K562 (cell line): ENCODE results near the gene SEC31A. TPM values are rescaled to one million over a fixed set of nuclear protein-coding genes. Genes with fewer than 3 reads are reported as not detected.

Source experiments
- ATAC-seq: fragments of 200-7000 bp; cut with Tn5 transposase; 3 replicates; pipeline ENCODE4 v1.9.1; 2020; ENCODE audit warnings: moderate library complexity
- BruUV-seq: library from RNA; stranded (reverse); fragments of 400-500 nt; replicated peaks from 2 replicates; lab custom pipeline; 2021; lab: Mats Ljungman, UMichigan
- CTCF ChIA-PET: fragments of 300-600 bp; formaldehyde crosslinking; extraction: SDS; loops from one replicate; lab custom pipeline; 2021; ENCODE audit warnings: low intra/inter-chr PET ratio; lab: Yijun Ruan, JAX
- POLR2A ChIA-PET: fragments of 300-600, 350-650 bp; sonication (Branson Sonifier 250); formaldehyde crosslinking; extraction: SDS; loops from one replicate; lab custom pipeline; 2021; ENCODE audit warnings: antibody characterized with exemption, inconsistent platforms; lab: Yijun Ruan, JAX
- DNase-seq, 4 experiments: peaks; one replicate each; pipeline versions ENCODE4 v3.0.0 to v3.0.0-alpha.2; 2011 to 2018; ENCODE audit warnings: low spot score in 3 of 4, mixed read lengths in 3 of 4; ENCODE audit errors: extremely low read depth in 1 of 4
- FAIRE-seq: peaks from 2 replicates; lab custom pipeline; 2011; peaks lifted over from hg19 to GRCh38; lab: Jason Lieb, UNC
- H2AFZ ChIP-seq: 2 replicates; pipeline ENCODE4 v1.6.0; 2011; ENCODE audit warnings: low read depth, low read length, control low read depth, inconsistent platforms
- H3K27ac ChIP-seq: fragments of 200-600 bp; 3 replicates; pipeline ENCODE4 v1.8.0; 2011; ENCODE audit warnings: low read depth, mild to moderate bottlenecking, control low read depth, inconsistent platforms, low read length, moderate library complexity, mixed read lengths; ENCODE audit errors: extremely low read depth
- H3K27me3 ChIP-seq, 2 experiments: fragments of 300-600 bp in 1 of 2; 2 replicates in 1 of 2; 3 replicates in 1 of 2; pipeline versions ENCODE4 v1.6.0 to v1.8.0; 2011; ENCODE audit warnings: inconsistent platforms in 2 of 2, low read length in 2 of 2, mild to moderate bottlenecking in 1 of 2, mixed read lengths in 1 of 2, moderate library complexity in 1 of 2; ENCODE audit not compliant: control insufficient read depth in 2 of 2, insufficient read depth in 2 of 2
- H3K36me3 ChIP-seq: fragments of 300-600 bp; 3 replicates; pipeline ENCODE4 v1.8.0; 2011; ENCODE audit warnings: mild to moderate bottlenecking, low read length, inconsistent platforms; ENCODE audit not compliant: control insufficient read depth, insufficient read depth
- H3K4me1 ChIP-seq, 2 experiments: fragments of 200-600 bp in 1 of 2; replicated peaks in 1 of 2; 2 replicates in 1 of 2; 3 replicates in 1 of 2; pipeline versions ENCODE4 v1.5.1 to v1.8.0; 2011; ENCODE audit warnings: inconsistent platforms in 2 of 2, low read length in 2 of 2, mild to moderate bottlenecking in 1 of 2, mixed read lengths in 1 of 2, moderate library complexity in 1 of 2; ENCODE audit not compliant: control insufficient read depth in 2 of 2, insufficient read depth in 2 of 2
- H3K4me2 ChIP-seq: 2 replicates; pipeline ENCODE4 v1.6.1; 2011; ENCODE audit warnings: low read length, control low read depth, inconsistent platforms, mixed read lengths; ENCODE audit not compliant: insufficient read depth
- H3K4me3 ChIP-seq: fragments of 200-600 bp; sonication (generic), shearing (Covaris generic); 2 replicates; pipeline ENCODE4 v1.5.1; 2016; ENCODE audit warnings: control low read depth, inconsistent platforms
- H3K79me2 ChIP-seq: fragments of 200-600 bp; 3 replicates; pipeline ENCODE4 v1.8.0; 2011; ENCODE audit warnings: low read length, inconsistent platforms; ENCODE audit not compliant: control insufficient read depth, insufficient read depth
- H3K9ac ChIP-seq, 2 experiments: 2 replicates each; pipeline versions ENCODE4 v1.6.0 to v1.6.1; 2011; ENCODE audit warnings: low read depth in 2 of 2, low read length in 2 of 2, control low read depth in 1 of 2, inconsistent platforms in 1 of 2, mild to moderate bottlenecking in 1 of 2, mixed read lengths in 1 of 2; ENCODE audit not compliant: insufficient read depth in 1 of 2
- H3K9me1 ChIP-seq: one replicate; pipeline ENCODE4 v1.6.0; 2011; ENCODE audit warnings: inconsistent platforms, mild to moderate bottlenecking, low read length, moderate library complexity; ENCODE audit not compliant: control insufficient read depth, insufficient read depth
- H3K9me3 ChIP-seq: replicated peaks from 2 replicates; pipeline ENCODE4 v1.5.1; 2011; ENCODE audit warnings: low read depth, low read length, inconsistent platforms; ENCODE audit not compliant: control insufficient read depth, insufficient read depth
- H4K20me1 ChIP-seq: replicated peaks from 2 replicates; pipeline ENCODE4 v1.6.1; 2011; ENCODE audit warnings: low read length, inconsistent platforms, mixed read lengths; ENCODE audit not compliant: control insufficient read depth, insufficient read depth
- CHAMP1 ChIP-seq: fragments of 450-650 bp; IDR thresholded peaks from 2 replicates; pipeline ENCODE4 v1.6.1; 2016; ENCODE audit warnings: mild to moderate bottlenecking
- MTA2 ChIP-seq: fragments of 450-650 bp; IDR thresholded peaks from 2 replicates; pipeline ENCODE4 v1.6.1; 2016; ENCODE audit warnings: low read depth
- TEAD1 ChIP-seq, 2 experiments: fragments of 450-650 bp in 1 of 2; sonication (generic) in 1 of 2; formaldehyde crosslinking; IDR thresholded peaks; 2 replicates each; pipeline versions ENCODE4 v1.4.0 to v1.8.0; 2020 to 2022; ENCODE audit warnings: mild to moderate bottlenecking in 2 of 2, missing genetic modification reagents in 1 of 2
- ZBTB34 ChIP-seq: fragments of 250-450 bp; sonication (Bioruptor Pico); IDR thresholded peaks from 2 replicates; pipeline ENCODE4 v1.8.0; 2021; ENCODE audit warnings: mild to moderate bottlenecking, moderate library complexity
- ZFP36 ChIP-seq: fragments of 150-350 bp; IDR thresholded peaks from 2 replicates; pipeline ENCODE4 v1.6.1; 2018; ENCODE audit warnings: low read length, low read depth; ENCODE audit not compliant: partially characterized antibody
- ZNF224 ChIP-seq: sonication (generic); formaldehyde crosslinking; IDR thresholded peaks from 2 replicates; pipeline ENCODE4 v1.8.0; 2022; ENCODE audit warnings: mild to moderate bottlenecking, missing genetic modification reagents
- ZNF695 ChIP-seq: fragments of 450-650 bp; formaldehyde crosslinking; IDR thresholded peaks from 2 replicates; pipeline ENCODE4 v1.4.0; 2020; ENCODE audit warnings: mild to moderate bottlenecking, moderate library complexity
- ZNF785 ChIP-seq: fragments of 250-450 bp; sonication (Bioruptor Pico); IDR thresholded peaks from 2 replicates; pipeline ENCODE4 v1.4.0; 2020; ENCODE audit warnings: mild to moderate bottlenecking
- WGBS: fragments of 100-300 bp; shearing (Covaris generic); methylation state at CpG from one replicate; pipeline ENCODE4 v1.1.6; 2016; ENCODE audit warnings: low coverage, mixed read lengths; ENCODE audit not compliant: insufficient coverage; ENCODE audit errors: missing lambda C conversion rate; 5-methylcytosine and 5-hydroxymethylcytosine counted together
- in situ Hi-C: fragments of 300-500 bp; cut with MboI; formaldehyde crosslinking; loops from 4 replicates; pipeline ENCODE4 v1.15.0; 2018; ENCODE audit warnings: inconsistent platforms, mixed read lengths
- intact Hi-C: fragments of 100-400 bp; cut with micrococcal nuclease; formaldehyde crosslinking; loops from 2 replicates; pipeline ENCODE4 v1.14.2; 2022
- polyA plus RNA-seq, 8 experiments: library from polyadenylated mRNA; depleted of rRNA in 4 of 8; stranded (reverse) in 5 of 8; unstranded in 3 of 8; fragments of >200 nt; fragmentation: Nextera tagmentation in 2 of 8; fragmentation: Illumina TruSeq in 1 of 8; extraction: Ambion mirVana in 2 of 8; extraction: Trizol in 1 of 8; gene quantifications; 2 replicates each; pipeline versions ENCODE4 v1.2.1 to v1.2.3, GENCODE V29; 2011 to 2014; ENCODE audit warnings: inconsistent platforms in 1 of 8, missing spikeins in 1 of 8
- total RNA-seq, 7 experiments: library from RNA; depleted of rRNA in 6 of 7; stranded (reverse); fragments of >200 nt in 6 of 7; fragmentation: Illumina TruSeq in 2 of 7; extraction: Trizol in 2 of 7; gene quantifications; 2 replicates each; pipeline versions ENCODE4 v1.2.1 to v1.2.3, GENCODE V29; 2011 to 2021; ENCODE audit warnings: low replicate concordance in 1 of 7
- TF ChIP-seq, protein P1 (sequence below): sonication (generic); formaldehyde crosslinking; IDR thresholded peaks from 2 replicates; pipeline ENCODE4 v1.8.1; 2023; ENCODE audit warnings: missing genetic modification reagents, mild to moderate bottlenecking, borderline replicate concordance
- TF ChIP-seq, protein P2 (sequence below): sonication (generic); formaldehyde crosslinking; IDR thresholded peaks from 2 replicates; pipeline ENCODE4 v1.8.0; 2022; ENCODE audit warnings: mild to moderate bottlenecking, missing genetic modification reagents

The SEC31A gene
- total and polyA plus RNA-seq, 9 of the 15 experiments (the other 6 are each of a cell fraction or from before 2014, with no cell fraction given): 78.9 to 241 (median 173) TPM

DNA sequence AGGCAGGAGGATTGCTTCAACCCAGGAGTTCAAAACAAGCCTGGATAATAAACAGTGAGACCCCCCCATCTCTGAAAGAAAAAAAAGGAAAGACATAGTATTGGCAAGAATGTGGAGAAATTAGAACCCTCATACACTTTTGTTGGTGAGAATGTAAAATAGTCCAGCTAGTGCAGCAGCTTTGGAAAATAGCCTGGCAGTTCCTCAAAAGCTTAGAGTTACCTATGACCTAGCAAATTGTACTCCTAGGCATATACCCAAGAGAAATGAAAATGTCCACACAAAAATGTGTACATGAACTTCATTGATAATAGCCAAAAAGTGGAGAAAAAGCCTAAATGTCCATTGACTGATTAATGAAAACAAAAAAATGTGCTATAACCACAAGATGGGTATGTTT lies 30.8 kb upstream of the SEC31A start (continued):
- TF ChIP-seq TEAD1 (CRISPR knock-in tag; IDR thresholded peaks at IDR 0.05) (no peak), ZNF785 (CRISPR knock-in tag) (no peak), ZNF695 (CRISPR knock-in tag) (no peak)
- TF ChIP-seq, protein P1, sequence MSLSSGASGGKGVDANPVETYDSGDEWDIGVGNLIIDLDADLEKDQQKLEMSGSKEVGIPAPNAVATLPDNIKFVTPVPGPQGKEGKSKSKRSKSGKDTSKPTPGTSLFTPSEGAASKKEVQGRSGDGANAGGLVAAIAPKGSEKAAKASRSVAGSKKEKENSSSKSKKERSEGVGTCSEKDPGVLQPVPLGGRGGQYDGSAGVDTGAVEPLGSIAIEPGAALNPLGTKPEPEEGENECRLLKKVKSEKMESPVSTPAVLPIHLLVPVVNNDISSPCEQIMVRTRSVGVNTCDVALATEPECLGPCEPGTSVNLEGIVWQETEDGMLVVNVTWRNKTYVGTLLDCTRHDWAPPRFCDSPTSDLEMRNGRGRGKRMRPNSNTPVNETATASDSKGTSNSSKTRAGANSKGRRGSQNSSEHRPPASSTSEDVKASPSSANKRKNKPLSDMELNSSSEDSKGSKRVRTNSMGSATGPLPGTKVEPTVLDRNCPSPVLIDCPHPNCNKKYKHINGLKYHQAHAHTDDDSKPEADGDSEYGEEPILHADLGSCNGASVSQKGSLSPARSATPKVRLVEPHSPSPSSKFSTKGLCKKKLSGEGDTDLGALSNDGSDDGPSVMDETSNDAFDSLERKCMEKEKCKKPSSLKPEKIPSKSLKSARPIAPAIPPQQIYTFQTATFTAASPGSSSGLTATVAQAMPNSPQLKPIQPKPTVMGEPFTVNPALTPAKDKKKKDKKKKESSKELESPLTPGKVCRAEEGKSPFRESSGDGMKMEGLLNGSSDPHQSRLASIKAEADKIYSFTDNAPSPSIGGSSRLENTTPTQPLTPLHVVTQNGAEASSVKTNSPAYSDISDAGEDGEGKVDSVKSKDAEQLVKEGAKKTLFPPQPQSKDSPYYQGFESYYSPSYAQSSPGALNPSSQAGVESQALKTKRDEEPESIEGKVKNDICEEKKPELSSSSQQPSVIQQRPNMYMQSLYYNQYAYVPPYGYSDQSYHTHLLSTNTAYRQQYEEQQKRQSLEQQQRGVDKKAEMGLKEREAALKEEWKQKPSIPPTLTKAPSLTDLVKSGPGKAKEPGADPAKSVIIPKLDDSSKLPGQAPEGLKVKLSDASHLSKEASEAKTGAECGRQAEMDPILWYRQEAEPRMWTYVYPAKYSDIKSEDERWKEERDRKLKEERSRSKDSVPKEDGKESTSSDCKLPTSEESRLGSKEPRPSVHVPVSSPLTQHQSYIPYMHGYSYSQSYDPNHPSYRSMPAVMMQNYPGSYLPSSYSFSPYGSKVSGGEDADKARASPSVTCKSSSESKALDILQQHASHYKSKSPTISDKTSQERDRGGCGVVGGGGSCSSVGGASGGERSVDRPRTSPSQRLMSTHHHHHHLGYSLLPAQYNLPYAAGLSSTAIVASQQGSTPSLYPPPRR: no peak
- TF ChIP-seq, protein P2, sequence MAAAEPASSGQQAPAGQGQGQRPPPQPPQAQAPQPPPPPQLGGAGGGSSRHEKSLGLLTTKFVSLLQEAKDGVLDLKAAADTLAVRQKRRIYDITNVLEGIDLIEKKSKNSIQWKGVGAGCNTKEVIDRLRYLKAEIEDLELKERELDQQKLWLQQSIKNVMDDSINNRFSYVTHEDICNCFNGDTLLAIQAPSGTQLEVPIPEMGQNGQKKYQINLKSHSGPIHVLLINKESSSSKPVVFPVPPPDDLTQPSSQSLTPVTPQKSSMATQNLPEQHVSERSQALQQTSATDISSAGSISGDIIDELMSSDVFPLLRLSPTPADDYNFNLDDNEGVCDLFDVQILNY (CRISPR knock-in tag): no peak

DNA sequence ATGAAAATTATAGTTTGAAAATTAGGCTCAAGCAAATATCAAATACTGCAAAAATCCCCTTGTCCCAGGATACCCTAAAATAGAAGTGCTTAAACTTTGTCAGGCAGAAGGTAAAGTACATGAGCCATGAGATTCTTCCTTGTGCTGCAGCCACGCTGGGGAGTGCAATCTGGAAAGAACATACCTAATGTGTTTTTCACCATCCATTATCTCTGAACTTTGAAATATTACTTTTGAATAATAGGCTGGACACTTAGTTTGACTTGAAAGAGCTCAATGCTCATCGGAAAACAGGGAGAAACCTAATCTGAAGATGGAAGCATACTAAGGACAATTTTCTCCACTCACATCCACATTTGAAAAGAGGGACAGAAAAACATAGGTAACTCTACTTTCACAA lies 28.4 kb upstream of the SEC31A start:
- no peak for FAIRE-seq
- DNase-seq: no peak
- no peak overlapping the region for H2AFZ ChIP-seq
- no peak overlapping the region for H3K27ac ChIP-seq
- no peaks in the 10 kb centered on the region for H3K27me3 ChIP-seq
- no peaks in the 10 kb centered on the region for H3K79me2 ChIP-seq
- intact Hi-C loops (no loop called here), in situ Hi-C loops (no loop called here)
- peaks cover 7% of the 10 kb centered on the region; the same call in 2 of the 3 replicates for H3K36me3 ChIP-seq
- 60% methylated on average over 2 of the region's 2 CpGs for WGBS
- BruUV-seq: no TSS peak
- no peaks in the 10 kb centered on the region for H3K9me1 ChIP-seq
- CTCF ChIA-PET: no interaction called here
- POLR2A ChIA-PET: no interaction called here
- H3K4me3 ChIP-seq: no peak overlapping the region
- no peaks in the 10 kb centered on the region for H3K4me1 ChIP-seq
- no peak overlapping the region for H3K4me2 ChIP-seq
- H4K20me1 ChIP-seq: no peaks in the 10 kb centered on the region
- no peak overlapping the region for H3K9ac ChIP-seq
- no peaks in the 10 kb centered on the region for H3K9me3 ChIP-seq
- no peak for ATAC-seq
- TF ChIP-seq MTA2 (no peak), CHAMP1 (no peak), ZFP36 (no peak), ZNF224 (CRISPR knock-in tag) (no peak), ZBTB34 (no peak)
